ENCODE results near the gene DDX39A.
"Not testable (repeated sequence)": the region's sequence is repeated elsewhere in the genome, so short reads cannot be mapped to it uniquely, and the experiment has no call there.

DDX39A gene

GRCh38 chr19:14419106-14419813 is at the start of gene DDX39A:
Gene DDX39A (minus strand): TSS chr19:14419341. CDS start chr19:14413220, 6,121 bp downstream.
- peak; percentile 100 for DNase-seq

- DNase-seq = no peak
Observed at GRCh38 chr19:14467816-14468215, 48.7 kb upstream of the DDX39A start.

- DNase-seq = no peak
Observed at GRCh38 chr19:14467391-14467790, 48.2 kb upstream of the DDX39A start.

- DNase-seq = no peak
Observed at GRCh38 chr19:14463747-14464146, 44.6 kb upstream of the DDX39A start.

GRCh38 chr19:14462401-14462800 is 43.3 kb upstream of the DDX39A start:
- DNase-seq = not testable (repeated sequence)

- DNase-seq = no peak
Observed at GRCh38 chr19:14460935-14461334, 41.8 kb upstream of the DDX39A start.

GRCh38 chr19:14459703-14460102 is 40.6 kb upstream of the DDX39A start:
- DNase-seq = peak; percentile 64

GRCh38 chr19:14452303-14452702 is 33.2 kb upstream of the DDX39A start:
- DNase-seq = not testable (repeated sequence)

- no peak for DNase-seq
Observed at GRCh38 chr19:14450876-14451275, 31.7 kb upstream of the DDX39A start.

GRCh38 chr19:14450168-14450874 is 31.2 kb upstream of the DDX39A start:
- peak; percentile 70 for DNase-seq

- DNase-seq = no peak
Observed at GRCh38 chr19:14449321-14449720, 30.2 kb upstream of the DDX39A start.

GRCh38 chr19:14446336-14447036 is 27.3 kb upstream of the DDX39A start:
- DNase-seq = no peak

GRCh38 chr19:14443632-14444216 is 24.6 kb upstream of the DDX39A start:
- no peak for DNase-seq

GRCh38 chr19:14442891-14443631 is 23.9 kb upstream of the DDX39A start:
- no peak for DNase-seq

- no peak for DNase-seq
Observed at GRCh38 chr19:14441041-14441938, 22.1 kb upstream of the DDX39A start.

- DNase-seq = peak; percentile 87
Observed at GRCh38 chr19:14440049-14440448, 20.9 kb upstream of the DDX39A start.

GRCh38 chr19:14439014-14439413 is 19.9 kb upstream of the DDX39A start:
- no peak for DNase-seq

GRCh38 chr19:14437578-14438140 is 18.5 kb upstream of the DDX39A start:
- no peak for DNase-seq

GRCh38 chr19:14435320-14436050 is 16.3 kb upstream of the DDX39A start:
- no peak for DNase-seq

GRCh38 chr19:14434543-14435319 is 15.6 kb upstream of the DDX39A start:
- DNase-seq = peak; percentile 37

All from activated CD4-positive, alpha-beta T cell treated with anti-CD3 and anti-CD28 coated beads, Interleukin-2, amount 50 U/mL, for 16 hours (primary cell).